ENCODE data around the gene GPR68.
A peak's percentile ranks its signal among the peaks of the same experiment; 100 is the strongest.
"Not testable (repeated sequence)": the region's sequence is repeated elsewhere in the genome, so short reads cannot be mapped to it uniquely, and the experiment has no call there.

Gene GPR68

DNA sequence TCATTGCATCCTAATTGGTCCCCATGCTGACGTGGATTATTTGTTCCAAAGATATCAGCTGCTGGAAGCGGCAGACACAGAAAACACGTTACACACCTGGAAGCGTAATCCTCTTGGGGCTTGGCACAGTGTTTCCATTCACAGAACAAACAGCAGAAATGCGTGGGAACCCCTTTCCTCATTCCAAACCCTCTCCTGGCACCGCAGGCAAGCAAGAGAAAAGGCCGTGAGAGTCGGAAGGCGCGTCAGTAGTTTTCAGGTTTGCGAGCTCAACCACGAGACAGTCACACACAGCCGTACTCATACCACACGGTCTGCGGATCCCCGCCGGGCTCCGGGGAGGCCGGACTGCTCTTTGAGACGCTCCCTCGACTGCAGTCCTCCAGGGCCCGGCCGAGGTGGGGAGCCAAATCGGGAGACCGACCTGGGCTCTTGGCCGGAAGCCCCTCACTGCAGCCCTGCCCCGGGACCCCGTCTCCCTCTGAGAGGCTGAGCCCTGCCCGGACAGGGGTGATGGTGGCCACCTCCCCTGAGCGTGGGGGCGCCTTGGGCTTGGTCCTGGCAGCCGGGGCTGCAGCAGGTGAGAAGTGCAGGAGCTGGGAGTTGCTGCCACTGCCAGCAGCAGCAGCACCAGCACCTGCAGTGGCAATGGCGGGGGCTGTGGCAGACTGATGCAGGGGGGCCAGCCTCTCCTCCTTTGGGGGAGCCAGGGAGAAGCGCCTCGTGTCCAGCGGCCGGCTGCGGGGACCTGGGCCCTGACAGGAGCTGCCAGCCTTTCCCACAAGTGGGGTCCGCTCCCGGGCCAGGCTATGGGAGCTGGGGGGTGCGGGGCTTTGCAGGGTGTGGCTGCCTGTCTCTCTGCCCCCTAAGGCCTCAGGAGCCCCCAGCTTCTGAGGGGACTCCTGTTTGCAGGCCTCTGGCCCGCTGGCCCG, 28.1 kb upstream of the GPR68 start:
- DNase-seq, result no peak

DNA sequence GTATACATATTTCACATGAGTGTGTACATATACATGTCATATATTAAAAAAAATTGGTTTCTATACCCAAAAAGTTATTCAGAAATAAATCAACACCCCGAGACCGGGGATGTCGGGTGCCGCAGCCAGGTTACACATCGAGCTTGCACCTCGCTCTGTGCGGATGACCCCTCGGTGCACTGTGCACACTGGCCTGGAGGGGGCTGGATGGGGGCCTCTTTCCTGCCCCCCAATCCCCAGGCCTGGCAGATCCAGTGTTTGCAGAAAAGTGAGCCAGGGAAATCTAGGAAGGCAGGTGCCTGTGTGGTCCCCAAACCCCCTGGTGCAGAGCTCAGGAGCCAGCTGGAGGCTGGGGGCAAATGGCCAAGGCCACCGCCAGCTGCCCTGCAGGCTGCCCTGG, 27.1 kb upstream of the GPR68 start:
- no peak for DNase-seq

DNA sequence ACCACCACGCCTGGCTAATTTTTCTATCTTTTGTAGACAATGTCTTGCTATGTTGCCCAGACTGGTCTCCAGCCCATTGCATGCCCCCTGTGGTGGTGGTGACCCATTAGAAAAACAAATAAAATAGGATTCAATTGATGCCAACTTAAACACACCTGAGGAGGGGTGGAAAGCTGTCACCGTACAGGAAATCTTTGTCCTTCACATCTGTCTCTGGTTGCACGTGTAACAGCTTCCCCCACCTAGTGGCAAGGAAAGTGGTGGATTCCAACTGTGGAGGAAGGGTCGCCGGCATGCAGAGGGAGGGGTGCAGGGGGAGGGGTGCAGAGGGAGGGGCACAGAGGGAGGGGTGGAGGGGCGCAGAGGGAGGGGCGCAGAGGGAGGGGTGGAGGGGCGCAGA, 26.1 kb upstream of the GPR68 start:
- DNase-seq, result no peak

DNA sequence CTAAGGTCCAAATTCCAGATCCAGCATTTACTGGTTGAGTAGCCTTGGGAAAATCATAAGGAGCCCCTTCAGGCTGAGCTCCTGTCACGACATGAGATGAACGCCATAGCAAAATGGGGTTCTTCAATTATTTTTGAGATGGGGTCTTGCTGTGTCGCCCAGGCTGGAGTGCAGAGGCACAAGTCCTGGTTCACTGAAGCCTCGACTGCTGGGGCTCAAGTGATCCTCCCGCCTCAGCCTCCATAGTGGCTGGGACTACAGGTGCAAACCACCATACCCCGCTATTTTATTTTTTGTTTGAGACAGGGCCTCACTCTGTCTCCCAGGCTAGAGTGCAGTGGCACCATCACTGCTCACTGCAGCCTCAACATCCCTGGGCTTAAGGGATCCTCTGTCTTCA, 25.7 kb upstream of the GPR68 start:
- no peak for DNase-seq

DNA sequence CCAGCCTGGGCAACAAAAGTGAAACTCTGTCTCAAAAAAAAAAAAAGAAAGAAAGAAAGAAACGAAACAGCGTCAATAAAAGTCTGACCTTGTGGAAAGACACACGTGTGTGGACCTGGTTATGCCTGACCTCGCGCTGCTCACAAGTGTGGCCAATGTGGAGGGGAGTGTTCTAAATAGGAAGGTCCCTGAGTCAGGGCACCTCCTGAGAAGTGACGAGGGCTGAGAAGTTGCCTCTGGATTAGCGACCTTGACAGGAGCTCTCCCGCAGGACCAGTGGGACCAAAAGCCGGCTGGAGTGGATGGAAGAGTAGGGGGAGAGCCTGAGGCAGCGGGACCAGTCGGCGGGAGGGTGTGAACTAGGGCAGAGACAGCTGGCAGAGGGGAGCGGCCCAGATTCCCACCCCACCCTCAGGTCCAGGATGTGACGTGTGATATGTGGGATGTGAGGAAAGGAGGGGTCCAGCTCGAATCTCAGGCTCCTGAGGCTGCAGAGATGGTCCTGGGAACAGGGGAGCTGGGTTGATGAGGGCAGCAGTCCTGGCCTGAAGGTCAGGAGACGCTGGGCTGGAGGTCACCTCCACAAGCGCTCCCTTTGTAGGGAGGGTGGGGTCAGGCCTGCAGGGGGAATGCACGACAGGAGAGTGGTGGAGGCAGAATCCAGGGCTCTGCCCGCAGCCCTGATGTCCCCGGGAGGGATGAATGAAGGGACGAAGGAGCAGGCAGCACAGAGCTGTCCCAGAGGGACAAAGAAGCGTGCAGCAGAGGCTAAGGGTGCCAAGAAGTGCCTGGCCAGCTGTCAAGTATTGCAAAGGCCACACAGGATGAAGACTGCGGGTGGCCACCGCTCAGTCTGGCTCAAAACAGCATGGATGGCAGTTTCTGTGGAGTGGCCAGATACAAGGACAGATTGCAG, 24.8 kb upstream of the GPR68 start:
- DNase-seq, result no peak

DNA sequence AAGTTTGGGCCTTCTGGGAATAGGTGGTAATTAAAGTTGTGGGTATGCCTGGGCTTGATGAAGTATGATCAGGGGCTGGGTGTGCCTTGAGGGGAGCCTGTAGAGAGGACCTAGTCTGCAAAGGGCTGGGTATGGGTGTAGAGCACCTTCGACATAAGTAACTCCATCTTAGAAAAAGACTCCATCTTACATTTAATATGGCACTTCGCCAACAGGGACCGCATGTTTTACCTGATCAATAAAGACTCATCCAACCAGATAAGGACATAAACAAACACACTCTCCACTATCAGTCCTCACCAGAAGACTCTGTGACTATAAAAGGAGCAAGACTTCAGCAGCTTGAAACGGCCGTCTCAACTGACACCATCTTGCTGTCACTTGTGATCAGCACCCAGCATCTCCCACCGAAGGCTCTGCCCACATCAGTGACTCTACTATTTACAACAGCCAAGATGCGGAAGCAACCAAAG, 23.5 kb upstream of the GPR68 start:
- DNase-seq, result peak; percentile 94

DNA sequence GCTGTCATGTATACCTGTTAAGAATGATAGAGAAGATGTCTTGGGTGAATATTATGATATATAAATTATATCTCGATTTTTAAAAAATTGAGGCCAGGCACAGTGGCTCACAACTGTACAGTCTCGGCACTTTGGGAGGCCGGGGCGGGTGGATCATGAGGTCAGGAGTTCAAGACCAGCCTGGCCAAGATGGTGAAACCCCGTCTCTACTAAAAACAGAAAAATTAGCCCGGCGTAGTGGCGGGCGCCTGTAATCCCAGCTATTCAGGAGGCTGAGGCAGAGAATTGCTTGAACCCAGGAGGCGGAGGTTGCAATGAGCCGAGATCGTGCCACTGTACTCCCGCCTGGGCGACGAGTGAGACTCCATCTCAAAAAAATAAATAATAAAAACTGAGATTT, 21.8 kb upstream of the GPR68 start:
- DNase-seq, result not testable (repeated sequence)

DNA sequence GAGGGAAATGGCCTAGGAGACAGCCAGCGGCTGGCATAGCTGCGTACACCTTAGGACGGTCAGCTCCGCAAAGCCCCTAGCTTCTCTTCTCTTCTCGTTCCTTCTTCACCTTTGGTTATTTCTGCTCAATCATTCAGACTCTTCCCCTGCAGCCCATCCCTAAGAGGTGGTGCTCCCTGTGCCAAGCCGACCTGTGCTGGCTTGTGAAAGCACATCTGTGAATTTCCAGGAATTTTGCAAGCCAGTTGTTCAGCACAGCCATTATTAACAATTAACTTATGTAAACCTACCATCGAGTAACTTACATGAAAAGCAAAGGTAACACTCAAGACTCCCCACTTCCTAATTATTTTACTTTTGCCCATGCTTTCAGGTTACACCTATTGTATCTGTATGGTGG, 20.9 kb upstream of the GPR68 start:
- no peak for DNase-seq

DNA sequence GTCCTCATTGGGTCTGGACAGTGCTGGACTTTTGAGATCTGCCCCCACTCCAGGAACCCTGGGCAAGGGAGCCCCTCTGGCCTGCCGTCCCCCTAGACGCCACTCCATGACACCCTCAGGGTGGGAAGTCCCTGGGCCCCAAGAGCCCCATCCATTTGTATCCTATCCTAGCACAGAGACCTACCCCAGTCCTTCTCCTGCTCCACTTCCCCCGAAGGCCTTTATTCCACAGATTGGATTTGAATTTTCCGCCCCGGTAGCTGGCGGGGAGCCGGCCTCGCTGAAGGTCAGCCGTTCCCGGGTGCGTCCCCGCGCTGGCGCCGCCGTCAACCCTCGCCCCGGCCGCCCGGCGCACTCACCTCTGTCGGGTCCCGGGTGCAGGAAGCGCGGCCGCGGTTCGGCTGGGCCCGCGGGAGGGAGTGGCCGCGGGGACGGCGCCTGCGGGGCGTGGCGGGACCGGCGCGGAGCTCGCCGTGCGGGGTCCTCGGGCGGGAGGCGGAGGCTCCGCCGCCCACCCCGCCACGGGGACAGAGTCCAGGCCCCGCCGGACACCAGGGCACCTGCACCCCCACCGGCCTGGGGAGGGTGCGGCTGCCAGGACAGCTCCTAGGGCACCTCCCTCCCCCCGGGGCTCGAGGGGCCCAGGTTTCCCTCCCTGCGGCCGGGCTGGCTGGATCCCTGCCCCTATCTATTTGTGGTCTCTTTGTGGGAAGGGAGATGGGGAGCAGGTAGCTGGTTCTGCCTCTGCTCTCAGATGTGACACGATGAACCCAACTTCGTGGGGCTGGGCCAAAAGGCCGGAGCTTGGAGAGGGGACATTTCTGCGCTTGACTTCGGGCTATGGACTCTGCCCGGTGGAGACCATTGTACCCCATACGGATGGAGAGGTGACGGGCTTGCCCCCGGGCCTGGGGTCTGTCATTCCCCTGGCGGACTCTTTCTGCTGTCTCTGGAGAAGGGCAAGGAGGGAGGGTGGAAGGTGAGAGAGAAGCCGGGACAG, 19.9 kb upstream of the GPR68 start:
- no peak for DNase-seq

DNA sequence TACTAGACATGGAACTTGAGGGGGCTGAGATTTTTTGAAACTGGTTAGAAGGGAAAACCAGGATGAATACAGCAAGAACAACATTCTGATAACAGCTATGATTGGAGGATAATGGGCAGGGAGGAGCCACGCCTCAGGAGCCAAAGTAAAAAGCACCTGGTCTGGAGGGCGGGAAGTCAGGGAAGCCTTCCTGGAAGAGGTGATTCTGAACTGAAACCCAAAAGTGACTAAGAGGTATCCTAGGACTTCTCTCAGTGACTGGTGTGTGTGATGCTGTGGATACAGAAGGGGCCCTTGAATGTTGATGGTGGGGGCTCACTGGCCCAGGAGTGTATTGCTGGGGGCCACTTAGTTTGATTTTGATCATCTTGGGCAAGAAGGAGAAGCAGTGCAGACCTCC, 18.8 kb upstream of the GPR68 start:
- DNase-seq, result no peak

DNA sequence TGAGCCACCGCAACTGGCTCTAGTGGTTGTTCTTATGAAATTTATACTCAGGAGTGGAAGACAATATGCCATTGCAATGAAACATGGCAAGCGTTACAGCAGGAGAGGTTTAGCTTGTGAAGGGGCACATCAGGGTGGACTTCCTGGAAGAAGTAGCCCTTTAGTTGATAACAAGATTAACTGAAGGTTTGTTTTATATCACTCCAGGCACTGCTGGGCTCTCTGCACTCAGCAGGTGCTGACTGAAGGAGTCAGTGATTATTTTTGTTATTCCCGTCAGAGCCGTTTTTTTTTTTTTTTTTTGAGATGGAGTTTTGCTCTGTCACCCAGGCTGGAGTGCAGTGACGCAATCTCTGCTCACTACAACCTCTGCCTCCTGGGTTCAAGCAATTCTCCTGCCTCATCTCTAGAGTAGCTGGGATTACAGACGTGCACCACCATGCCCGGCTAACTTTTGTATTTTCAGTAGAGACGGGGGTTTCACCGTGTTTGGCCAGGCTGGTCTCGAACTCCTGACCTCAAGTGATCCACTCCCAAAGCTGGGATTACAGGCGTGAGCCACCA, 17.6 kb upstream of the GPR68 start:
- no peak for DNase-seq

DNA sequence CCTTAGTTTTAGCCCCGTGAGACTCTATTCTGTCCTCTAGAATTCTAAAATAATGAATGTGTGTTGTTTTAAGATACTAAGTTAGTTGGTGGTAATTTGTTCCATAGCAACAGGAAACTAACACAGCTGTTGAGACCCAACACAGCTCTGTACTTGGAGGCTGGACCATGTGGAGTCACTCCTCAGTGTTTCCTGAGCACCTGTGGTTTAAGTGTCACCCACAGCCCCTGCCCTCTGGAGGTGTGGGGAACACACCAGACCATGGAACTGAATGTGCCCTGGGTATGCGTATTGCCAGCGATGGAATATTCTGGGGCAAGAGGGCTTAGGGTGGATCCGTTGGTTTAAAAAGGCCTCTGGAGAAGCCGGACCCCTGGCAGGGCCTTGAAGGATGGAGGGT, 16.6 kb upstream of the GPR68 start:
- DNase-seq, result no peak

DNA sequence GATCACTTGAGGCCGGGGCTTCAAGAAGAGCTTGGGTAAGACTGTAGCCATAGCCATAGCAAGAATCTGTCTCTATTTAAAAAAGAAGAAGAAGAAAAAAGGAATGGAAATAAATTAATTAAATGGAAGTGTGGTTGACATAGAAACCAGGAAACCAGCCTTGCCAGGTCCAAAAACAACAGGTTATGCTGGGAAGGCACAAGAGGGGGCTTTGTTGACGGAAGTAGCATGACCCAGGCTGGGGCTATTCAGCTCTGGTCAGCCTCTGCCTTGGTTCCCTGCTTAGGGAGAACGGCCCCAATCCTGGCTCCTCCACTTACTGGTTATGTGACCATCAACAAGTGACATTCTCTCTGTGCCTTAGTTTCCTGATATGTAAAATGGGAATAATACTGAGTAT, 14.4 kb upstream of the GPR68 start:
- DNase-seq, result no peak

DNA sequence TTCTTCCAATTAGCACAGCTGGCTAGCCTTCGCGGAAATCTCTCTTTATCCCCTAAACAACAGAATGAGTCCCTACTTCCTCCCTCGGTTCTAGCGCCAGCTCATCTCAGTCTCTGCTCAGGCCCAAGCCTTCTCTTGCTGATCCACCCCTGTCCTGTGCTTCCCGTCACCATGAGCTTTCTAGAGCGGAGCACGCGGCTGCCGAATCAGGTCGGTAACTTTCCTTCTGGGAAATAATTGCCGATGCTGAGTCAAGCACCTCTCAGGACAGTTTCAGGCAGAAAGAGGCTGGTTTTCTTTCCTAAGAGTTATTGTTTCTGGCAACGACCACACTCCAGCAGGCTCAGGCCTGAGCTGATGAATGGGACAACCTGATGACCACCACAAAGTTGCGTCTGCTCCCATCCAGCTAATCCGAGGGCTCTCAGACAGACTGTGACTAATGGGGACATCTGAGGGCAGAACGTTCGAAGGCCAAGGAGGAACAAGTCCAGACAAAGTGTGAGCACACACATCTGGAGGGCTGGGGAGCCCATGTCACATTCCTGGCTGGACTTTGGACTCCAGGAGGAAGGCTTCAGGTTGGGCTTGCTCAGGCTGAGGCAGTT, 13.6 kb upstream of the GPR68 start:
- no peak for DNase-seq

DNA sequence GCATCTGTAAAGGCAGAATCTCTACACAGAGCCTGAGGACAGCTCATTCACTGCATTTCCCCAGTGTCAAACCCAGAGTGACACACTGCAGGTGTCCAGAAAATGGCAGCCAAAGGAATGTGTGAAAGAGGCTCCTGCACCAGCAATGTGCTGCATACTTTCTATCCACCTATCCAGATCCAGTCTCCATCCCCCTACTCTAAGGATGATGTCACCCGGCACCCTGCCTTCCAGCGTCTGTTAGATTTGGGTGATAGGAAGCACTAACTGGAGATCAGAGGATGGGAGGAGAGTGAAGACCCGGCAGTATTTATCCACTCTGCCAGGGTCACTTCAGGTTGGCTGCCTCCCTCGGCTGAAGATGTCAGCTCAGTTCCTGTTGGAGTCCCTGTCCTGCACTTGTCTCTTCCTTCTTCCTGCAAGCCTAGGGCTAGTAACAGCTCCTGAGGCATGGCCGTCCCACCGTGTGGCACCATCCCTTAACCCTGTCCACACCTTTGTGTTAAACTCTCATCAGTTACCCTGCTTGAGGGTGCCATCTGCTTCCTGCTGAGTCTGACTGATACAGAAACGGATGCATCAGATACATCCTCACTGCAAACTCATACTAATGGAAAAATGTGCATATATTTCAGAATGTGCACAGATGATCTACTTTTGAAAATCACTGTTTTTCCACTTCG, 13.0 kb upstream of the GPR68 start:
- no peak for DNase-seq

DNA sequence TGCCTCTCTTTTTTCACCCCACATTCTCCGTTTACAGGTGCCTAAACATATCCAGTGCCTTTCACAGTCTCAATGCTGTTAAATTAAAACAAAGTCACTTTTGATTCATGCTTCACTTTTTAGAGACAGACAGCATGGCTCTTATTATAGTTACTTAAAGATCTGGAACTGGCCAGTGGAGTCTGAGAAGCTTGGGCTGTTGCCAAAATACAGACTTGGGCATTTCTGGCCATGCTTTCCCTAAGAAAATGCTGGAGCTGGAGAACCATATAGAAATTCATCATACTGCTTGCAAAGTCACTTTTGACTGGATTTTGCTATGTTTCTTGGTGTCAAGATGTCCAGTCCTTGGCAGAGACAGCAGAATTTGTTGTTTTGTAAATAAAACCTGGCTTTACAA, 12.2 kb upstream of the GPR68 start:
- no peak for DNase-seq

DNA sequence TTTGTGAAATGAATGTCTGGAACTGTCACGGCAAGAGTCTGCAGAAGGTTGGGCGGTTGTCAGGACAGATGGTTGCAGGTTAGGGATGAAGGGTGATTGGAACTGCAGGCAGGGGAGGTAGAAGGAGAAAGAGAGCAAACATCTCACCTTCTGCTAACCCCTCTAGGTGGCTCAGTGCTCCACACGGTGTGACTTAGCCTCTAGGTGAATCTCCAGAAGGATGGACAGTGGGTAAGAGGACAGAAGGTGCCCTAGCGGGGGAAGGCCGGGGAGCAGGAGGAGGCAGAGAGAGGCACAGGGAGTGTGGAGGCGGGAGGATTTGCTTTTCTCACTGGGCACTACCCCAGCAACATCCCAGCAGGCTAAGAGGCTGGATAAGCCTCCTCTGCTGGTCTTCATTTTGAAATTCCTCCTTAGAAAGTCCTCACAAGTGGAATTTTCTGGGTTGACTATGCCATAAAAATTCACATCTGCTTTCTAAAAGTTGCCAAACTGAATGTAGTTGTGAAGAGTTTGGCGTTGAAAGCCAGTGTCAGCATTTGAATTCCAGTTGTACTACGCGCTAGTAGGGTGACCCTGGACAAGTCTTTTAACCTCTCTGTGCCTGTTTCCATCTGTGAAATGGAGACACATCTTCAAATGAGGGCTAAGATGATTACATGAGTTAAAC, 10.7 kb upstream of the GPR68 start:
- no peak for DNase-seq

DNA sequence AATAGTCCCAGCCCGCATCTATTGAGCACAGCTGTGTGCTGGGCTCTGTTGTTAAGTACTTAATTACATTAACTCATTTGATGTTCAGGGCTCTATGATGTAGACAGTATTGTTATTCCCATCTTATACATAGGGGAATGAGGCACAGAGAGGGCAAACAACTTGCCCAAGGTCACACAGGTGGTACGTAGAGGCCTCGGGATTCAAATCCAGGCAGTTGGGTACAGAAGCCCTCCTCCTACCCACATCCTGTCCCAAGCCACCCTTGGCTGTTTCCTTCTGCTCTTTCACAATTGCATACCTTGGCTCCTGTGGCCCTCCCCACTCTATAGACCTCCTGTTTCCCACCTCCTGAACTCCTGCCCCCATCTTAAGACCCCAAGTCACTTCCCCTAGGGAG, 10.0 kb upstream of the GPR68 start:
- DNase-seq, result no peak

DNA sequence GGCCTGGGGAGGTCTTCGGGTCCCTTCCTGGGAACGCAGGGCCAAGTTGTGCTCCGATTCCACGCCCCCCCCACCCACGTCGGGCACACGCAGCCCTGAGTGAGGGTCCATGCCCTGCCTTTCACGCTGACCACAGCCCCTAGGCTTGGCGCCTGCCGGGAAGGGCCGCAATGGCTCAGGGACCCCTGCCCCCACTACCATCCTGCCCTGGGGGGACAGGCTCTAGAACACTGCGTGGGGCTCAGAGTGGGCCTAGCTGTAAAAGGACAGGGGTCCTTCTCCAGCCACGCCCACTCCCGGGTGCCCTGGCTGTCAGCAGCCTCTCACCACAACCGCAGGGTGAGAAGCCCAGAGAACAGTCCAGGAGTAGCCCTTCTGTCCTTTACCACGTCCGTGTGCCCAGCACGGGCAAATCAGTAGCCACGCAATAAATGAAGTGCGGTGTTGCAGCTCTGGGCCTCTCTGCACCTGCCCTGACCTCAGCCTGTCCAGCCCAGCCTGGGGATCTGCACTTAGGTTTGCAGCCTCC, 9.4 kb upstream of the GPR68 start:
- DNase-seq, result no peak
